VCaP (cell line): Measurements from ENCODE around the gene CEP78.
A peak's percentile ranks its signal among the peaks of the same experiment; 100 is the strongest.
"Not testable (repeated sequence)": the region's sequence is repeated elsewhere in the genome, so short reads cannot be mapped to it uniquely, and the experiment has no call there.

ENCODE experiments used
- H3K27ac ChIP-seq: fragments of 450-650 bp; 2 replicates; pipeline ENCODE4 v1.5.1; 2017
- CTCF ChIP-seq: fragments of 450-650 bp; conservative IDR thresholded peaks from 2 replicates; pipeline ENCODE4 v1.5.1; 2017; ENCODE audit warnings: mild to moderate bottlenecking, moderate library complexity

The CEP78 gene

DNA sequence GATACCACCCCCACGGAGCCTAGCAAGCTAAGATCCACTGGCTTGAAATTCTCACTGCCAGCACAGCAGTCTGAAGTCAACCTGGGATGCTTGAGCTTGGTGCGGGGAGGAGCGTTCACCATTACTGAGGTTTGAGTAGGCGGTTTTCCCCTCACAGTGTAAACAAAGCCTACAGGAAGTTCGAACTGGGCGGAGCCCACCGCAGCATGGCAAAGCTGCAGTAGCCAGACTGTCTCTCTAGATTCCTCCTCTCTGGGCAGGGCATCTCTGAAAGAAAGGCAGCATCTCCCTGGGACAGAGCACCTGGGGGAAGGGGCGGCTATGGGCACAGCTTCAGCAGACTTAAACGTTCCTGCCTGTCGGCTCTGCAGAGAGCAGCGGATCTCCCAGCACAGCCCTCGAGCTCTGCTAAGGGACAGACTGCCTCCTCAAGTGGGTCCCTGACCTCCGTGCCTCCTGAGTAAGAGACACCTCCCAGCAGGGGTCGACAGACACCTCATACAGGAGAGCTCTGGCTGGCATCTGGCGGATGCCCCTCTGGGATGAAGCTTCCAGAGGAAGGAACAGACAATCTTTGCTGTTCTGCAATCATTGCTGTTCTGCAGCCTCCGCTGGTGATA lies 34.6 kb upstream of the CEP78 start:
- TF ChIP-seq CTCF, result 0 out of 2 replicates have a peak, but pooled peaks have one; percentile 7
- not testable (repeated sequence) for H3K27ac ChIP-seq

DNA sequence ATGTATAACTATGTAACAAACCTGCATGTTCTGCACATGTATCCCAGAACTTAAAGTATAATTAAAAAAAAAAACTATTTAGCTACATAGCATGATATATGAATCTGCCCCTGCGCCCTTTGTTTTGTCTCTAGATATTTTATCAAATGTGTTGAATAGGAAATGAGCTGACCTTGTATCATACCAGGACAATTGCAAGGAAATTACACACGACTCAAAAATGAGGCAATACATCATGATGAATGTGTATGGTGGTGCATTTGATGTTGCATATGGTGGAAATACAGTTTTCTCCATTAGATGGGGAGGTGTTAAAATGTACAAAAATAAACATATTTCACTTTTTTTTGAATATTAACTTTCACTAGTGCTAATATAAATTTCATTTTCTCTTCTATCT lies 28.6 kb upstream of the CEP78 start:
- no peak overlapping the region for H3K27ac ChIP-seq
- no peak for TF ChIP-seq CTCF

DNA sequence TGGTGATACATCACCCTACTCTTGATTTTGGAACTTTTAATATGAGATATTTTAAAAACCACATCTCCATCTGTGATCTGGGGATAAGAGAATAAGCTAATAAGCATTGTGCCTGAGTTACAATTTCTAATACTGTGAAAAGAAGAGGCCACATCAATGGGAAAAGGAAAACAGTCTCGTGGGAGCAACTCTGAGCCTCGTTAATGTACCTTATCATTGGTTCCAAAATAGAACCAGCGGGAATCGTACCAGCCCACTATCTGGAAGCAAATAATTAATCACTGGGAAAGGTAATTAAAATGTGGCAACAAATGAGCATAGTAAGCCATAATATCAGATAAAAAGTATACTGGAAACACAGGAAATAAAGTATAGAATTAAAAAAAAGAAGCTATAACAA lies 28.0 kb upstream of the CEP78 start:
- no peak for TF ChIP-seq CTCF
- no peak overlapping the region for H3K27ac ChIP-seq

- TF ChIP-seq CTCF, result no peak
- H3K27ac ChIP-seq, result no peak overlapping the region
Observed at GRCh38 chr9:78209127-78209526, 26.7 kb upstream of the CEP78 start.

GRCh38 chr9:78210841-78211301 lies 25.0 kb upstream of the CEP78 start:
- no peak for TF ChIP-seq CTCF
- H3K27ac ChIP-seq, result no peak overlapping the region

DNA sequence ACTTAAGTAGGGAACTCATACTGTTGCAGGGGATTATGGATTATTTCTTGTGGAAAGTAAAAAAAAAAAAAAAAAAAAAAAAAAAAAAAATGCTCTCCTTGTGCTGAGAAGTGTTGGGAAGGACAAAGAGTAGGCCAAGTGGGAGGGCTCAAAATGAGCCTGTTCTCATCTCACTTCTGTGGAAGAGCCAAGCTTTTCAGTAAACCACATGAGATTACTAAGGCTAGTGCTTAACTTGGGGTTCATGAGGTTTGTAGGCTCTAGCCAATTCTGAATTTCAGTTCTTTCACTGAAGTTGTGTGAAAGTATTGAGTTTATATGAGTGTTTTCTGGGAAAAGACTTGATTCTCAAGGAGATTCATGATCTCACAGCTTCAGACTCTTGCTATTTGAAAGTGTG lies 23.0 kb upstream of the CEP78 start:
- H3K27ac ChIP-seq, result no peak overlapping the region

DNA sequence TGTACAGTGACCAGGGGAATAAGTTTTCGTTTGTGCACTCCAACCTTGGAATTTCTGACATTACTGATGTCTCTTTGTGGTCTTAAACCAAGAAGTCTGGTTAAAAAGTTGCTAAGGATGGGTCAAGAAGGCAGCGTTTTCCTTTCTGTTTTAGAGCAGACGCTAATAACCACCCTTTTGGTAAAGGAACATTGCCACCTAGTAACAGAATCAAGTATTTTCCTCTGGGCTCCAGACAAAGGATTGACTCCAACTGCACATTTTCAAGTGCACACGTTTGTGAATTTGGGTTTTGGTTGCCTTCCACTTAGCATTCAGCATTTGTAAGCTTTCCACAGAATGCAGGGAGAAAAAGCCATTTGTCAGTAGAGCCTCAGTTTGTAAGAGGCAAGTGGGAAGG lies 22.2 kb upstream of the CEP78 start:
- H3K27ac ChIP-seq, result no peak overlapping the region

More for the DNA sequence above, 23.0 kb upstream of the CEP78 start:
- no peak for TF ChIP-seq CTCF

More for the DNA sequence above, 22.2 kb upstream of the CEP78 start:
- TF ChIP-seq CTCF, result peak; percentile 56
